ENCODE data around the gene RARG. TPM values are rescaled to one million over a fixed set of nuclear protein-coding genes. Genes with fewer than 3 reads are reported as not detected.
A peak's percentile ranks its signal among the peaks of the same experiment; 100 is the strongest.

The RARG gene
- total and polyA plus RNA-seq, 2 of the 8 experiments (the other 6 are each of a cell fraction or from before 2014, with no cell fraction given), result 68.6 to 68.9 TPM

GRCh38 chr12:53180220-53180930, 51.6 kb downstream of the RARG start, which contains the start of the genes CSAD and ZNF740 (continued):
- TF ChIP-seq ZNF274 (IDR thresholded peaks at IDR 0.05; ENCODE audit: borderline replicate concordance, extremely low read depth, low read length) (no peak), SIRT6 (IDR thresholded peaks at IDR 0.05; ENCODE audit: low read length) (no peak), JUN (IDR thresholded peaks at IDR 0.05; ENCODE audit: low read depth, low read length) (no peak), MAX (IDR thresholded peaks at IDR 0.05) (peak; percentile 56), PHF8 (conservative IDR thresholded peaks at IDR 0.05; ENCODE audit: low read depth, low read length) (peak; percentile 70), CTCF (IDR thresholded peaks at IDR 0.05; ENCODE audit: control extremely low read depth in 1 of 3, insufficient read depth in 1 of 3, low read depth in 1 of 3, low read length in 3 of 3) (no peak), TCF12 (IDR thresholded peaks at IDR 0.05; ENCODE audit: low read depth, low read length) (0 out of 2 replicates have a peak, but pooled peaks have one; percentile 20)
